ENCODE data around the gene NF1.
A peak's percentile ranks its signal among the peaks of the same experiment; 100 is the strongest.
"Not testable (repeated sequence)": the region's sequence is repeated elsewhere in the genome, so short reads cannot be mapped to it uniquely, and the experiment has no call there.

The NF1 gene

DNA sequence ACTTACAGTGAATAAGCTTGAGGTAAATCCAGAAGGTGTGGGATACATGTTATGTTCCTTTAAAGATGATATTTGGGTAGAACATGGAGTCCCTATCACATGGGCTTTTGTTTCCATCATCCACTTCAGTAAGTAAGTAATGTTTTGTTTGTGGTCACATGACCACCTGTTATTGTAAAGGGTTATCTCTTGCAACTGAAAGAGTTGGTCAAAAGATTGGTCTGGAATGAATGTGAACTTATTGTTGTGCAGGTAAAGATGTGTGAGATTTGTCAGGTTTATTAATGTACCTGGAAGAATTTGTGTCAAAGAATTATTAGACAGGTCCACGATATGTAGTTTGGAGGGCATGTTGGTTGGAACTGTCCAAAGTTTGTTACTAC is 200.7 kb downstream of the NF1 start:
- no peak for DNase-seq (ENCODE audit: low read depth in 2 of 2)

DNA sequence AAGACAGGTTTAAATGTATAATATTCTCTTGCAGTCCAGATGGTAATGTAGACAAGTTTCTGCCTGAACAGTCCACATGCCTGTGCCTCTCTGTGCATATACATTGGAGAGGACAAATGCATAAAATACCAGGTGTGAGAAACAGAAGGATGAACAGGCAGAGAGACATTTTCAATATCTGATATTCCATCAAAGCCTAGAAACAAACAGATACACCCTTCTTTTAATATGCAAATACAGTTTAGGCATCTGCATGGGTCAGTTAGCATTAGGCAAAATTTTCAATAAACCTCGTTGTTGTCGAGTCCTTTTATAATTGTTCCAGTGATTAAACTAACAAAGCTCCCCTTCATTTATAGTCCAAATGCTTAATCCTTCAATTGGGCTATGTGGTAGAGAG is 201.4 kb downstream of the NF1 start:
- no peak for DNase-seq (ENCODE audit: low read depth in 2 of 2)

DNA sequence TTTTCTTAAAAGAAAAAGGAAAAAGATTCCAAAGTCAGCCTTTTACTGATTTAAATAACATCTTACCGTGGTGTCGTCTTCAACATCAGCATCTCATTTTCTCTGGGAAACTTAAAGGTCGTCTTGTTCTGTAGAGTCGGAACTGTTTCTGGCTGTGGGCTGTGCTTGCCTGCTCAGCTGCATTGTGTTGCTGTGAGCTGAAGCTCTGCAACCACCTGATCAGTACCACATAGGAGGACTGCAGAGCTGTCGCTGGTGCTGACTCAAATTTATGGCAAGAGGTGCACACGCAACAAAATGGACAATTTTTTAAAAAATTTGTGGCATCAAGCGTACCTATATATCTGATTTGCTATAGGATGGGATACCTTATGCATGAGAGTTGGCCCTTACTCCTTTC is 202.3 kb downstream of the NF1 start, which contains the start of gene OMG:
Gene OMG (minus strand): TSS at position 150 of the 400 bp plus-strand sequence. CDS start 908 bp downstream, outside the sequence.
- no peak for DNase-seq (ENCODE audit: low read depth in 2 of 2)

DNA sequence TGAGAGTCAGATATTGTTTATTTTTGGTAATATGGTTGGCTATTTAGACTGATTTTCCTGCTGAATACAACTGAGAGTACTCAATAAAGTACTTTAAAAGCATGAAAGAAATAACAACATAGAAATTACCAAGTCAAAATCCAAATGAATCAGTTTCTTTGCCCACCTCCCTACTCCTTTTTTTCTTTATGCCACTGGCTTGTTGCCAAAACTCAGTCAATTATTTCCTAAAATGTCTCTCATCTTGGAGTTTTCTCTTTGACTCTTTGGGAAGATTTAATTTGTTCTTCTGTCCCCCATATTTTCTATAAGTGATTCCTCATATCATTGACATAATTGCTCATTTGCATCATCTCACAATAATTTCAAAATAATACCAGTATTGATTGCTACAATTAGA is 204.8 kb downstream of the NF1 start:
- no peak for DNase-seq (ENCODE audit: low read depth in 2 of 2)

DNA sequence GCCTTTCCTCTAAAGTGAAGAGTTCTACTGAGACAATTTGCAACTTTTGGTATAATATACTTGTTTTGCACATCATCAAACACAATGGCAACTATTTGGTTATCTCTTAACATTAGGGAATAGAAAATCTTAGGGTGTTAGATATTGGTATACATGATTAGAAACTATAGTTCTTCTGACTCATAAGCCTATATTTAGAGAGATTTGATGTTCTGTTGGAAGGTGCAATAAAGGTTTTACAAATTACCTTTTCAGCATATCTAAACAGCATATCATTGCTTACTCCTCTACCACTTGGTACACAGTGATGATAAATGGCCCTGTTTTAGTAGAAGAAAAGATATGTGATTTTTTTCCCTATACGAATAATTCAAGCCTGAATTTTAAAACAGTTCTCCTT is 212.9 kb downstream of the NF1 start:
- no peak for DNase-seq (ENCODE audit: low read depth in 2 of 2)

DNA sequence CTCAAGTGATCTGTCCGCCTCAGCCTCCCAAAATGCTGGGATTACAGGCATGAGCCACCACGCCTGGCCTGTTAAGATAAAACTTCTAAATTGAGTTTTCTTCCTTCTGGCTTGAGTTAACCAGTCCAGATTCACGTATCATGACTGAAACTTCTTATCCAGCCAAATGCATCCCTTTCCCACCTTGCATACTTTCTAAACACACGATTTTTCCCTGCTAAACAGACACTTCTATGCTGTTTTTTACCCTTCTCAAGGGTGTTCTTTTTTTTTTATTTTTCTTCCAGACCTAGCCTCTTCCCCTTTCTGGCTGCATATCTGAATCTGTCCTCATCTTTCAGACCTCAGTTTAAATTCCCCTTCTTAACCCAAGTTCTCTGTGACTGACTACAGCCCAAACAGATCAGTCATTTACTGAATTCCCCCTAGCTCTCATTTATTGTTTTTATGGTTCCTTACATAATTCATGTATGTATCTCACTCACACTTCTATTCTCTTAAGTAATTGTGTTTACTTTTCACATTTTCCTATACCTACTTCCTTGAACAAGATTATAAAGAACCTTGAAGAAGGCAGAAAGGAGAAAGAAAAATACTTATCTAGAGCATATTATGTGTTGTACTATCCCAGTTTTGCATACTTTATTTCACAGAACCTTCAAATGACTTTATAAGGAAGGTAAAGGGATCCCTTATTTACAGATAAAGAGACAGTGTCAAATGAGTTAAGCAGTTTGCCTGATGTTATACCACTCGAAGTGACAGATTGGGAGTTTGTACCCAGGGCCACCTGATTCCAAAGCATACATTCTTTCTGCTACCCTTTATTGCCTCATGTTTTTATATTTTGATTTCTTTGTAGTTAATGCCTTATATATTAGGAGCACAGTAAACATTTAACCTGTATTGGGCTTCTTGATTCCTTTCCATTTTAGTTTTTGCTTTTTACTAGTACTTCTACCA is 213.9 kb downstream of the NF1 start:
- DNase-seq (ENCODE audit: low read depth in 2 of 2): no peak

DNA sequence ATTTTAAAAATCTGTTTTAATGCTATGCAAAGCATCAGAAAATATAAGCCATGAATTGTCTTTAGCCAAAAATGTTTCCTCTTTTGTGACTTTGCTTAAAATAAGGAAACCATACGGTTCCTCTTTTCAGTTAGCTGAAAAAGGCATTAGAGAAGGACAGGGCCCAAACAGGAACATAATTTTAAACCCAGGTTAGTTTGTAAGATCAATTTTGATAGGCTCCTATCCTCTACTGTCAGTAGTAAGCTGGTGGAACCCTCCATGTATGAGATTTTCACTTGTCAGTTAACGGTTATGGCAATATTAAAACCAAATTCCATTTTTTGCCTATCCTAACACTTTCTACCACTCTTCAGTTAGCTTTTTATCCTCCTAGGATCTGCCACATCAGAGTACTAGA is 214.8 kb downstream of the NF1 start:
- DNase-seq (ENCODE audit: low read depth in 2 of 2): no peak

DNA sequence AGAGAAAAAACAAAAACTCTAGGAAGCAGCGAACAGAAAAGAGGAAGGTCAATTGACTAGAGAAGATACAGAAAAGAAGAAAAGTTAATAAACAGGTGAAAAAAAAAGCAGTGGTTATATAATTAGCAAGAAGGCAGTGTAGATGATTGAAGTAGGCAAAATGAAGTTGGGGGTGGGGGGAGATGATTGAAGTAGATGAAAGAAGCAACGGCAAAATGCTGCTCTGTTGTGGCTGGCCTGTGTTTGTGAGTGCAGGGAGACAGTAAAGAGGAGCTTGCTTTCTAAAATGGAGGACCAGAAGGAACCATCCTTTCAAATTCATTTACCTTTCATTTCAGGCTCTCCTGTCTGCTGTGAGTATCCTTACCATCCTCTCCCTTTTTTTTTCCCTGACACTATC is 215.5 kb downstream of the NF1 start:
- DNase-seq (ENCODE audit: low read depth in 2 of 2): no peak

DNA sequence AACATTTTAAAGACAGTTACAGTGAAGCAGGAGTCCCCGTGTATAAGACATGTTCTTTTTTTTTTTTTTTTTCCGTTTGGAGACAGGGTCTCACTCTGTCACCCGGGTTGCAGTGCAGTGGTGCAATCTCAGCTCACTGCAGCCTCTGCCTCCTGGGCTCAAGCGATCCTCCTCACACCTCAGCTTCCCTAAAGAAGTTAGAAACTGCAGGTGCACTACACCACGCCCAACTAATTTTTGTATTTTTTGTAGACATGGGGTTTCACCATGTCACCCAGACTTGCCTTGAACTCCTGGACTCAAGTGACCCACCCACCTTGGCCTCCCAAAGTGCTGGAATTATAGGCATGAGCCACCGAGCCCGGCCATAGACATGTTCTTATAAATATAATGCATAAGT is 216.1 kb downstream of the NF1 start:
- DNase-seq (ENCODE audit: low read depth in 2 of 2): no peak

DNA sequence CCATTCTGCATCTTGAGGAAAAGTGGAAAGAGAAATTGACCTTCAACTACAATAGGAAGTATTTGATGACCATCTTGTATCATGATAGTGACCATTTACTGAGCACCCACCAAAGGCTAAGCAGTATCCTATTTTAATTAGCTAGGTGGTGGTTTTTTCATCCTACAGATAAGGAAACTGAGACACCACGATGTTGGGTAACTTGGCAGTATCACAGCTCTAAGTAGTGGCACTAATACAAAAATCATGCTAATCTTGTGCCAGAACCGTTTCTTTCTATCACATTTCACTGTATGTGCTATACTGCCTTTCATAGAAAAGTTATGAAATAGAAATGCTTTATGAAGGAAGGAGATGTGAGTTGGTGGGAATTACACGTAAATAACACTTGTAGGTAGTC is 216.7 kb downstream of the NF1 start:
- no peak for DNase-seq (ENCODE audit: low read depth in 2 of 2)

DNA sequence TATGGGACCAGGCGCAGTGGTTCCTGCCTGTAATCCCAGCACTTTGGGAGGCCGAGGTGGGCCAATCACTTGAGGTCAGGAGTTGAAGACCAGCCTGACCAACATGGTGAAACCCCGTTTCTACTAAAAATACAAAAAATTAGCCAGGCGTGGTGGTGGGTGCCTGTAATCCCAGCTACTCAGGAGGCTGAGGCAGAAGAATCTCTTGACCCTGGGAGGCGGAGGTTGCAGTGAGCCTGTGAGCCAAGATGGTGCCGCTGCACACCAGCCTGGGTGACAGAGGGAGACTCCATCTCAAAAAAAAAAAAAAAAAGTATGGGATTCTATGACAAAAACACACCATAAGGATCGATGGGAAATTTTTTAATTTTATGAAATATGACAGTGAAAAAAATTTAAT is 217.4 kb downstream of the NF1 start:
- not testable (repeated sequence) for DNase-seq (ENCODE audit: low read depth in 2 of 2)

DNA sequence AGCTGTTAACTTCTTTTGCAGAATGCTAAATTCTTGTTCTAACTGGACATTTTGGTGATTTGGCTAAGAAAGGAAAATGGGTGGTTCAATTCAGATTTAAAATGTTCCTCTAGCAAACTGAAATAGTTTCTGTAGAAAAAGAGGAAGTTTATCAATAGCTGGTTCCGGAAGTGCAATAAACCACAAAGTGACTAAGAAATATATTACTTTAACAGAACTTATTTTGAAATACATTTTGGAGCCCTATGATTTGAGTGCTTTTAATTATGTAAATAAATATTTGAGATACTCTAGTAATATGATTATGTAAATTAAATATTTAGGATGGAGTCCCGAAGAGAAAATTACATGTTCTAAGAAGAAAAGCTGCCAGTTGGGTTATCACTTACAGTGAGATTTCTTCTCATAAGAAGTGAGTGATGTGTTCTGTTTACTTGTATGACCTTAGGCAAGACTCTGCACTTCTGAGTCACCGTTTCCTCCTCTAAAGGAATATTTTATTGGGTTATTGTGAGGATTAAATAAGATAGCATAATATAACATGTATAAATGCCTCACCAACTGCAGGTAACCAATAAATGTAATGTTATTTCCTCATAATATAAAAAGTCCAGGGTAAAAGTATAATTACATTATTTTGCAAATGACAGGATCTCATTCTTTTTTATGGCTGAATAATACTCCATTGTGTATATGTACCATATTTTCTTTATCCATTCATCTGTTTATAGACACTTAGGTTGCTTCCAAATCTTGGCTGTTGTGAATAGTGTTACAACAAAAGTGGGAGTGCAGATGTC is 219.4 kb downstream of the NF1 start, which contains the start of gene EVI2B:
Gene EVI2B (minus strand): TSS at position 73 of the 800 bp plus-strand sequence. CDS start 8,445 bp downstream, outside the sequence.
- DNase-seq (ENCODE audit: low read depth in 2 of 2): no peak

DNA sequence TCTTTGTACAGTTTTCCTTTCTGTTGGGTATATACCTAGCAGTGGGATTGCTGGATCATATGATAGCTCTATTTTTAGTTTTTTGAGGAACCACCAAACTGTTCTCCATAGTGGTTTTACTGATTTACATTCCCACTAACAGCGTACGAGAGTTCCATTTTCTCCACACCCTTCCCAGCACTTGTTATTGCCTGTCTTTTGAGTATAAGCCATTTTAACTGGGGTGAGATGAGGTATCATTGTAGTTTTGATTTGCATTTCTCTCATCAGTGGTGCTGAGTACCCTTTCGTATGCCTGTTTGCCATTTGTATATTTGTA is 220.0 kb downstream of the NF1 start:
- no peak for DNase-seq (ENCODE audit: low read depth in 2 of 2)

DNA sequence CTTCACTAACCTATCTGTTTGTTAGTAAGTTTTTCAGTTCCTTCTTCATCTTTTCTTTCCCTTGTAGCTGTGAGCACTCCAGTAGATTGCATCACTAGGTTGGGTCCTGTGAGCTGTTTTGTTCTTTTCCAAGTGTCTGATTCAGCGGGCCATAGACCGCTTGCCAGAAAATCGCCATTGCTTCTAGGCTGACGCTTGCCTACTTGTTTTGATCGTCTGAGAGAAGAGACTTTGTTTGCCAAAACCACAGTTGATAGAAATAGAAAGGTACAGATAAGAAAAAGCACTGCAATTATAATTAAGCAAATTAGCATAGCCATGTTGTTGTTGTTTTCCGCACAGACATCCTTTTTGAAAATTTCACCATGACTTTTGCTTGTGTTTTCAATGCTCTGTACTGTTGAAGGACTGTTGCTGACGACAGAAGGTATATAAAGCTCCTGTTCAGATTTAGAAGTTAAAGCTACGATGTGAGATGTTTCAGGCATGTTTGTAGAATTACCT is 223.6 kb downstream of the NF1 start:
- DNase-seq (ENCODE audit: low read depth in 2 of 2): peak; percentile 24 to 31

DNA sequence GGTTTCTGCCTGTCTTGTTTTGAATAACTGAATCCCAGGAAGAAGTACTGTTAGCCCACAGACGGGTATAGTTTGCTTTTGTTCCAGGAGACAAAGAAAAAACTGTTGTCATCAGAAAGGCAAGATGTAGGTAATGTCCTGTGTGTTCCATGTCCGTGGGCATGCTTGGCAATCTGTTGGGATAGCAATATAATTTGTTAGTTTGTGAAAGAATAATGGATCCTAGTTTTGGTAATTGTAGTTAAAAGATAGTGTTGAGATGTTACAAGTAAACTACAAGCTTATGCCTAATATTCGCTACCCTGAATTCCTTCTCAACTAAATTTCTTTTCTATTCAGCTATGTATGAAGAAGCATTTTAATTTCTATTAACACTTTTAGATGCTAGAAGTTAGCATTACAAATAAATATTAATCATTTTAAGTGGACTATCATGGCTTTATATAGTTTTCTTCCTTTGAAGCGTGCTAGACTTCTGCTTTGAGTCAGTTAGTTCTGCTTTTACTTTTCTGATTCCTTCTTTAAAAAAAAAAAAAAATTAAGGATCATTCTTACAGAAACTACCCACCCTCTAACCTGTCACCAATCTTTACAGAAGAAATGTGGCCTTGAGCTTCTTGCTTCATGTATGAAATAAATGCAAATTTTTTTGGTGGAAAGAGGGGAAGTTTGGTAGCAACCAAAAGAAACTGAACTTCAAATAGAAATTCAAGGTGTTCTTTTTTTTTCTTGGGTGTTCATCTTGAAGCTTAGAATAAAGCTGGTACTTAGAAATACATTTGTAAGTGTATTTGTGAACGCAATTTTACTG is 224.3 kb downstream of the NF1 start:
- DNase-seq (ENCODE audit: low read depth in 2 of 2): no peak

DNA sequence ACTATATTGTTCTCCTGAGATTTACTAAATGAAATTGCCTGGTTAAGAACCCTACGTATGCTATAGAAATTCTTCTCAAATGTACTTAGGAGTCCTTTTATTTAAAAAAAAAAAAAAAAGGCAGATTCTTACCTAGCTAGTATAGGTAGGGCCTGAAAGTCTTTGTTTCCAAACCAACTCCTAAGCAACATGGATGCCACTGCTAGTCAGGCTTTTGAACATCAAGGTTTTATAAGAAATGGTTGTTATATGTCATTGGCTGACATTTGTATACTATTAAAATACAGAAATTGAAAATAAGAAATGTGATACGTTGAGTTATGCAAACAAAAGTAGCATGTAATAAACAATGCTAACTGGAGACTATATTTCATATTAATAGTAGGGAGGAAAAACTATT is 225.5 kb downstream of the NF1 start:
- DNase-seq (ENCODE audit: low read depth in 2 of 2): no peak

DNA sequence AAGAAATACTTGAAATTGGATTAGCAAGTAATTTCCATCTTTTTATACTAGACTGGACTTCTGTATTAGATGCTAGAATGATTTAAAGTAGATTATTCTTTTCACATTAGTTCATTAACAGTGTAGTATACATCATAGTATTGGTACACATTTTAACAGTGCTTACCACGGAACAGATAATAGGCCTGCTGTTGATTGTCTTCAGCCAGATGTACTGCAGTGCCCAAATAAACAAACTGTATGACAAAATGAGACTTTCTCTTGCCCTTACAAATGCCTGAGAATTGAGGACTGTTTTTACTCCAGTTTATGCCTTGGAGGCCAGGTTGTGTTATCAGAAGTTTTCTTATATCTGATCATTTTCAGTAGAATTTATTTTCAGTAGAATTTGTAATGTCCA is 226.0 kb downstream of the NF1 start:
- no peak for DNase-seq (ENCODE audit: low read depth in 2 of 2)

DNA sequence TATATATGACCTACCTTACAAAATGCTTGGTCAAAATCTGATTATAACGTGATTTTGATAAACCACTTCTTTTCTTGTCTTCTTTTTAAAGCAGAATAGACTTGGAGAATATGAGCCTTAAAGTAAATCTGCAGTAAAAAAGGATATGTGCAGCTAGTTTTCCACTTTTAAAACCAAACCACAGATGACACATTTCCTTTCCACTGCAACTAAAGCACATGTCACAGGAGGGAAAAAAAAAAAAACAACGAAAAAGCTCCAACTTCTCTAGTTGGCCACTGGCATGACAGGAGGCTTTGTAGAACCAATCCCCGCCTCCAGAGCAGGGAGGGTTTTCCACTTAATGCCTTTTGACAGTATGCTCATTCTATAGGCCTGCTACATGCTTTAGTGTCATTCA is 226.7 kb downstream of the NF1 start, which contains the start of gene EVI2A:
Gene EVI2A (minus strand): TSS at position 142 of the 400 bp plus-strand sequence. CDS start 2,609 bp downstream, outside the sequence.
- peak; percentile 51 to 62 for DNase-seq (ENCODE audit: low read depth in 2 of 2)

DNA sequence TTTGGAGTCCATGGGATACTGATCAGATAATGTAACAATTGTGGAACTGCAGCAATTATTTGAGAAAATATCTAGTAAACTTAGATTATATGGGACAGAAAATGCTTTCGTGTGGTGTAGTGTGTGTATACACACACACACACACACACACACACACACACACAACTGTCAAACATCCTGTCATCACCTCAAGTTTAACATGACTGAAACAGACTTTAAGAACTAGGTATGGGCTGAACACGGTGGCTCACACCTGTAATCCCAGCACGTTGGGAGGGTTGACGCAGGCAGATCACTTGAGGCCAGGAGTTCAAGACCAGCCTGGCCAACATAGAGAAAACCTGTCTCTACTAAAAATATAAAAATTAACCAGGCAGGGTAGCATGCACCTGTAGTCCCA is 227.2 kb downstream of the NF1 start:
- DNase-seq (ENCODE audit: low read depth in 2 of 2): no peak

DNA sequence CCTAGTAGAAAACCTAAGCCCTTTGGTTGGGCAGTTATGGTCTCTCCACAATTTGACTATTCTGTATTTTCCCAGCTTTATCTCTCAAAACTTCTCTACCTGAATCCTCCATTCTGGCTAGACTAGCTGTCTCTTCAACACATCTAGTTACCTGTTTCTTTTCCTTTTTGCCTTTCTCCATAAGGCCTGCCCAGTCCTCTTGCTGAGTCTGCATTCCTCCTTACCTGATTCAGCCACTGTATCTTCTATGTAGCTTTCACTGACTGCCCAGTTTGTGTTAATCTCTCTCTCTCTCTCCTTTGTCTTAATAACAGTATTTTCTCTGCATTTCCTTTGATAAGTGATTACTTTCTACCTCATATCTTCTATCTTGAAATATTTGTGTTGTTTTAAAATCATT is 228.8 kb downstream of the NF1 start:
- DNase-seq (ENCODE audit: low read depth in 2 of 2): no peak

DNA sequence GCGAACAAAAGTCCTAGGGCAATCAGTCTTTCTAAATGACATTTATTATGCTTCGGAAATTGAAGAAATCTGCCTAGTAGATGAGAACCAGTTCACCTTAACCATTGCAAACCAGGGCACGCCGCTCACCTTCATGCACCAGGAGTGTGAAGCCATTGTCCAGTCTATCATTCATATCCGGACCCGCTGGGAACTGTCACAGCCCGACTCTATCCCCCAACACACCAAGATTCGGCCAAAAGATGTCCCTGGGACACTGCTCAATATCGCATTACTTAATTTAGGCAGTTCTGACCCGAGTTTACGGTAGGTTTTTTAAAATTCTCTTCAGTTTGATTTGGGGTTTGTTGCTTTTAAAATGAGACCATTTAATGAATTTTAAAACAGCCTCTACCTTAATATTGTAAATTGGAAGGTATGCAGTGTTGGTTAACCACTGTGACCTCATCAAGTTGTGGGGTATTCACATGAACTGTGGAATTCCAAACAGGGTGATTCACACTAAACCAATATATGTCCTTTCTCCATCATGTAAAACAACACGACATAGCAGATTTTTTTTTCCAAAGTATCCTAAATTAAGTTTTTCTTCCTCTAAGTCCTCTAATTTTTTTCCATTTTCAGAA is 232.9 kb downstream of the NF1 start:
- no peak for DNase-seq (ENCODE audit: low read depth in 2 of 2)
